Measurements from ENCODE around the gene CYP2A6. TPM values are rescaled to one million over a fixed set of nuclear protein-coding genes. Genes with fewer than 3 reads are reported as not detected.
"Not testable (repeated sequence)": the region's sequence is repeated elsewhere in the genome, so short reads cannot be mapped to it uniquely, and the experiment has no call there.

Gene CYP2A6
- total RNA-seq, 1 donor from 2014 or later, result not detected

DNA sequence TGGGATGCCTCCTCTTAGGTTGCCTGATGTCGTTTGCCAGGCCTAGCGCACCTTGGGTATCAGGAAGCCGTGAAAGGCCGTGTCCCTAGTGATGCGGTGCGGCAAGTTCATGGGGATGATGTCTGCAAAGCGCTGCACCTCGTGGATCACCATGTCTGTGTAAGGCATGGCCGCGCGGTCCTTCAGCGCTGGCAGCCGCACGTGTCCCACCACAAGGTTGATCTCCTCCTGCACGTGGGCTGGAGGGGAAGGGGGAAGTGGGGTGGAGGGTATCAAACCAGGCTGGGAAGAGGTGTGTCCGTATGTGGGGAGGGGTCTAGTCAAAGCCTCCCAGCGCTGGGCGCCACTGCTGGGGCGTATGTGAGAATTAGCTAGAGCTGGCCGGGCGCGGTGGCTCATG lies 28.1 kb downstream of the CYP2A6 start:
- Histone ChIP-seq H3K27me3 (ENCODE audit: control insufficient read depth, insufficient read depth, low read length) (no peaks in the 10 kb centered on the region), H3K4me3 (ENCODE audit: low read depth, low read length) (no peak overlapping the region), H3K36me3 (ENCODE audit: control insufficient read depth, insufficient read depth, low read length) (no peaks in the 10 kb centered on the region)
- no peak for DNase-seq (ENCODE audit: low read depth)
- TF ChIP-seq CTCF (IDR thresholded peaks at IDR 0.05; ENCODE audit: insufficient read depth, low read length, severe bottlenecking), result no peak
- FAIRE-seq, result no peak

GRCh38 chr19:40819479-40820234 lies 30.6 kb downstream of the CYP2A6 start:
- not testable (repeated sequence) for H3K36me3 ChIP-seq (ENCODE audit: control insufficient read depth, insufficient read depth, low read length); H3K27me3 ChIP-seq (ENCODE audit: control insufficient read depth, insufficient read depth, low read length); DNase-seq (ENCODE audit: low read depth); FAIRE-seq; H3K4me3 ChIP-seq (ENCODE audit: low read depth, low read length)
- TF ChIP-seq CTCF (IDR thresholded peaks at IDR 0.05; ENCODE audit: insufficient read depth, low read length, severe bottlenecking), result peak; percentile 57

DNA sequence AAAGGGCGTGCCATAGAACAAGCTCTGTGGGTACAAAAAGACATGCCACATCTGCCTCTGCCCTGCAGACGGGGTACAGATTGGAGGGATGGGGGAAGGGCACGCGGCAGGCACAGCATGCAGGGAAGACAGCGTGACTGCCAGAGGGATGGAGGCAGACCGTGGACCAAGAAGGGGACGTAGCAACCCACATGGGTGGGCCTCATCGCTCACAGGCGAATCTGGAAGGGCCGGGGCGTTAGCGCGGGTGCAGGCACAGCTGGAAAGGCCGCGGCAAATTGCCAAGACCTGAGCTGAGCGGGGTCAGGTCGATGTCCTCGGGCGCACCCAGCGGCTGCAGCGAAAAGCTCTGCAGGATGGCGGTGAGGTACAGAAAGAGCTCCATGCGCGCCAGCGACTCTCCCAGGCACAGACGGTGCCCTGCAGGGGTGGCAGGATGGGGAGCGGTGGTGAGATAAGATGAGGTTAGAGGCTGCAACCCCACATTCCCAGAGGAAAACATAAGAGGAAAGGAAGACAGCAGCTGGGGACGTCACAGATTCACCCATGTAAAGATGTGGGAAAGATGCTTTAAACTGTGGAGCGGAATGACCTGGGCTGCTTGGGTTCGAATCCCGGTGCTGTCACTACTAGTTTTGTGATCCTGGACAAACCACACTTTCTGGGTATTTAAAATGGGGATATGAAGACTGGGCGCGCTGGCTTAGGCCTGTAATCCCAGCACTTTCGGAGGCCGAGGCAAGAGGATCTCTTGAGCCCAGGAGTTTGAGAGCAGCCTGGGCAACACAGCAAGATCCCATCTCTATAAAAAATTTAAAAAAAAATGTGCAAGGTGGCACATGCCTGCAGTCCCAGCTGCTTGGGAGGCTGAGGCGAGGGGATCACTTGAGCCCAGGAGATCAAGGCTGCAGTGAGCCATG lies 31.5 kb downstream of the CYP2A6 start:
- not testable (repeated sequence) for H3K36me3 ChIP-seq (ENCODE audit: control insufficient read depth, insufficient read depth, low read length); DNase-seq (ENCODE audit: low read depth); H3K4me3 ChIP-seq (ENCODE audit: low read depth, low read length); FAIRE-seq; H3K27me3 ChIP-seq (ENCODE audit: control insufficient read depth, insufficient read depth, low read length)
- TF ChIP-seq CTCF (IDR thresholded peaks at IDR 0.05; ENCODE audit: insufficient read depth, low read length, severe bottlenecking), result peak; percentile 22

GRCh38 chr19:40815223-40815622 lies 35.0 kb downstream of the CYP2A6 start:
- FAIRE-seq (no peak), DNase-seq (ENCODE audit: low read depth) (no peak)
- no peaks in the 10 kb centered on the region for H3K36me3 ChIP-seq (ENCODE audit: control insufficient read depth, insufficient read depth, low read length)
- H3K4me3 ChIP-seq (ENCODE audit: low read depth, low read length), result no peak overlapping the region
- TF ChIP-seq CTCF (IDR thresholded peaks at IDR 0.05; ENCODE audit: insufficient read depth, low read length, severe bottlenecking), result no peak
- H3K27me3 ChIP-seq (ENCODE audit: control insufficient read depth, insufficient read depth, low read length), result no peaks in the 10 kb centered on the region

DNA sequence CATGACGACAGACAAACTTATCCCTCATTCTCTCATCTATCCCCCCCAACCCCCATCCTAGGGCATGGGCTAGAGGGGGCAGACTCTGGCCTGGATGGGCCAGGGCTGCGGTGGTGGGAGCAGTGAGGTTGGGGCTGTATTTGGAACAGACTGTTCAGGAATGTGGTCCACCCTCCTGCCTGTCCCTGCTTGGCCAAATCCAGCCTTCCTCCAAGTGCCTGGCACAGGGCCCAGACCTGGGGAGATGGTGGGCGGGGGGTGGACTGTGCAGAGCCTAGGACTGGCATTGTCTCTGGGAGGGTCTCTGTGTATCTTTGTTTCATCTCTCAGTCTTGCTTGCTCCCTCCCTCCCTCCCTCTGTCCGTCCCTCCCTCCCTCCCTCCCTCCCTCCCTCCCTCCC lies 37.1 kb downstream of the CYP2A6 start:
- Histone ChIP-seq H3K36me3 (ENCODE audit: control insufficient read depth, insufficient read depth, low read length) (peaks cover 3% of the 10 kb centered on the region), H3K27me3 (ENCODE audit: control insufficient read depth, insufficient read depth, low read length) (no peaks in the 10 kb centered on the region), H3K4me3 (ENCODE audit: low read depth, low read length) (no peak overlapping the region)
- no peak for TF ChIP-seq CTCF (IDR thresholded peaks at IDR 0.05; ENCODE audit: insufficient read depth, low read length, severe bottlenecking)
- no peak for DNase-seq (ENCODE audit: low read depth)
- FAIRE-seq, result no peak

DNA sequence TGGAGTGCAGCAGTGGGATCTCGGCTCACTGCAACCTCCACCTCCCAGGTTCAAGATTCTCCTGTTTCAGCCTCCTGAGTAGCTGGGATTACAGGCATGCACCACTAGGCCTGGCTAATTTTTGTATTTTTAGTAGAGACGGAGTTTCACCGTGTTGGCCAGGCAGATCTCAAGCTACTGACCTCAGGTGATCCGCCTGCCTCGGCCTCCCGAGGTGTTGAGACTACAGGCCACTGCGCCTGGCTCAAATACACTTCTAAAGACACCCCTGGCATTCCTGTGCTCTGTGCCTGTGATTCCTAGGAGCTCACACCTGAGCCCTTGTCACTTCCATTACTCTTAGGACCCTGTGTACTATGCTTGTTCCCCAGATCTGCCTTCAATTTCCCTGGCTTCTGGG lies 37.7 kb downstream of the CYP2A6 start:
- FAIRE-seq; H3K36me3 ChIP-seq (ENCODE audit: control insufficient read depth, insufficient read depth, low read length): not testable (repeated sequence)

More for the DNA sequence above, 37.7 kb downstream of the CYP2A6 start:
- not testable (repeated sequence) for DNase-seq (ENCODE audit: low read depth); H3K27me3 ChIP-seq (ENCODE audit: control insufficient read depth, insufficient read depth, low read length); H3K4me3 ChIP-seq (ENCODE audit: low read depth, low read length)
